Activated T-cell treated with anti-CD3 and anti-CD28 coated beads, Interleukin-2, amount 50 U/mL, for 72 hours (primary cell): Measurements from ENCODE around the gene IP6K2. TPM values are rescaled to one million over a fixed set of nuclear protein-coding genes. Genes with fewer than 3 reads are reported as not detected.

Experiments used
- ATAC-seq, 2 donors: fragments of 150-1000 bp; cut with Tn5 transposase; replicated peaks in 1 of 2; 2 replicates each; pipeline ENCODE4 v1.10.0; 2021; ENCODE audit warnings: moderate library complexity in 2 of 2, mild to moderate bottlenecking in 1 of 2
- DNase-seq, 2 donors: peaks; one replicate each; pipeline ENCODE4 v3.0.0; 2021 to 2022; ENCODE audit warnings: mixed read lengths in 1 of 2
- H3K27ac Mint-ChIP-seq: one replicate; pipeline ENCODE4 v1.8.0; 2022; ENCODE audit warnings: mild to moderate bottlenecking, moderate library complexity, mixed read lengths
- H3K27me3 Mint-ChIP-seq: one replicate; pipeline ENCODE4 v1.8.0; 2022; ENCODE audit warnings: low read depth, mixed read lengths
- H3K36me3 Mint-ChIP-seq, 2 donors: one replicate each; pipeline ENCODE4 v1.8.0; 2022; ENCODE audit warnings: mixed read lengths in 2 of 2, mild to moderate bottlenecking in 1 of 2; ENCODE audit not compliant: insufficient read depth in 2 of 2
- H3K4me1 Mint-ChIP-seq: one replicate; pipeline ENCODE4 v1.8.0; 2022; ENCODE audit warnings: low read depth, mixed read lengths
- H3K4me3 Mint-ChIP-seq, 2 donors: one replicate each; pipeline ENCODE4 v1.8.0; 2022; ENCODE audit warnings: mild to moderate bottlenecking in 2 of 2, mixed read lengths in 2 of 2, moderate library complexity in 2 of 2
- H3K9me3 Mint-ChIP-seq, 2 donors: one replicate each; pipeline ENCODE4 v1.8.0; 2022; ENCODE audit warnings: mixed read lengths in 2 of 2
- total RNA-seq, 2 donors: library from RNA; stranded (reverse); gene quantifications; one replicate each; pipeline ENCODE4 v1.2.3, GENCODE V29; 2022

The IP6K2 gene
- total RNA-seq, 2 donors from 2014 or later = 62.4 to 75.4 TPM

GRCh38 chr3:48662753-48663488, 54.1 kb downstream of the IP6K2 start, which contains the start of gene CELSR3:
CELSR3 (minus strand) TSS chr3:48662886; CDS start chr3:48662634, 252 bp downstream.
- peak; percentile 41 to 52 for ATAC-seq

DNA sequence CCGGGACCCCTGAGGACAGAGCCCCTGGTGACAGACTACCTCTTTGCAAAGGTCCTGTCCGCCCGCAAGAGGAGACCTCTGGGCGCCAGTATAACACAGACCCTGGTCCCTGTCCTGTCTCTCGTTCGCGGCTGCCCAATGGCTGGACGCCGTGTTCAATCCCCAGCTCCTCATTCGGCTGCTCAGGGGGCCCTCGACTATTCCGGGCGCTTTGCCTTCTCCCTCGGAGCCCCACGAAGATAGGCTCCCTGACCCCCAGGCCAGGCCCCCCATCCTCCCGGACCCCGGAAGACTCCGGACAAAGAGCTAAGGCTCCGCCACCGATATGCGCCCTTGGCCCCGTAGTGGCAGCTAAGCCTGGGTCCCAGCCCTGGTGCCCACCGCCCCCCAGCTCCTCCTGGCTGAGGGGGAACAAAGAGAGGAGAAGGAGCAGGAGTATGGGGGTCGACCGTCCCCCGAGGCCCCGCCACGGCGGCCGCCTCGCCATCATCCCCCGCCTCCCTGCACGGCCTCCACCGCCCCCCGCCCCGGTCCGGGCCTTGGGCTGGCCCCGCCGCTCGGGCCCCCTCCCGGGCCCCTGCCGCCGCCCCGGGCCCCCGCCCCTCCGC, 54.8 kb downstream of the IP6K2 start:
- no peak overlapping the region for H3K27ac Mint-ChIP-seq
- H3K4me1 Mint-ChIP-seq = peaks cover 21% of the 10 kb centered on the region
- peaks cover 2 to 8% of the 10 kb centered on the region in 2 donors for H3K36me3 Mint-ChIP-seq
- no peaks in the 10 kb centered on the region for H3K9me3 Mint-ChIP-seq
- H3K4me3 Mint-ChIP-seq = peak overlapping the region; percentile 75 to 99
- DNase-seq (peak in 1 of 2 donors; percentile 15), ATAC-seq (no peak)
- H3K27me3 Mint-ChIP-seq = peaks cover 31% of the 10 kb centered on the region

More at GRCh38 chr3:48662753-48663488, 54.1 kb downstream of the IP6K2 start, which contains the start of gene CELSR3:
- Mint-ChIP-seq H3K4me1 (peaks cover 20% of the 10 kb centered on the region), H3K4me3 (peak within 1 kb of the TSS; percentile 98 to 99), H3K27me3 (peaks cover 31% of the 10 kb centered on the region), H3K36me3 (peaks cover 2 to 8% of the 10 kb centered on the region in 2 donors), H3K27ac (peak within 1 kb of the TSS; percentile 89), H3K9me3 (no peaks in the 10 kb centered on the region)
- peak; percentile 84 to 88 for DNase-seq

DNA sequence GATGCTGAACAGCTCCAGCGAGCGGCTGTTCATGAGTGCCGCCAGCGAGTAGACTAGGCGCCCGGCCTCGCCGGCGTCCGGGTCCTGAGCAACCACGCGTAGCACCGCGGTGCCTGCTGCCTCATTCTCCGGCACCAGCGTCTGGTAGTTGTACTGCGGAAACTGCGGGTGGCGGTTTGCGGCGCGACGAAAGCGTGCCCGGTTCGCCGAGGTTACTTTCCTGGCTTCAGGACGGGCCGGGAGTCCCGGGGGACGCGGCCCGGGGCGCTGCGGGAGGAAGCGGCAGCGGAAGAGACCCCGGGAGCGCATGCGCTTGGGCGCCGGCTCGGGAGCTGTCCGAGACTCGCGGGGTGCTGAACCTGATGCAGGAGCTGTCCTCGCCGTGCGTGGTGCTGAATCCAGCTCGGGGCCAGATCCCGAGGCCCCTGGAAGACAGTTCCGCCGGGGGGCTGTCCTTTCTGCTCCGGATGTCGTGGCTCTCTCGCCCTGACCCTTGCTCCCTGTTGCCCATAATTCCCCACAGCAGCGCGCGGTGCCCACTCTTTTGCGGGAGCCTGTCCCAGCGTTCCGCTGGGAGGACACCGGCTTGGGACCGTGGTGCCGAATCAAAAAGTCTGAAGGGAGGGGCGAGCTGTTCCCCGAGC, 55.4 kb downstream of the IP6K2 start:
- Mint-ChIP-seq H3K4me3 (peak overlapping the region; percentile 73 to 75), H3K9me3 (no peaks in the 10 kb centered on the region), H3K4me1 (peaks cover 27% of the 10 kb centered on the region), H3K36me3 (peaks cover 2 to 8% of the 10 kb centered on the region in 2 donors), H3K27me3 (peaks cover 31% of the 10 kb centered on the region), H3K27ac (no peak overlapping the region)
- peak; percentile 77 to 84 for DNase-seq
- ATAC-seq = peak in 1 of 2 donors; percentile 5

- Mint-ChIP-seq H3K4me3 (peak overlapping the region; percentile 61 to 73), H3K4me1 (peaks cover 29% of the 10 kb centered on the region), H3K36me3 (peaks cover 2 to 8% of the 10 kb centered on the region in 2 donors), H3K9me3 (no peaks in the 10 kb centered on the region), H3K27ac (no peak overlapping the region), H3K27me3 (peaks cover 31% of the 10 kb centered on the region)
- no peak for DNase-seq
- no peak for ATAC-seq
Observed at GRCh38 chr3:48660800-48661400, 56.1 kb downstream of the IP6K2 start.

GRCh38 chr3:48656841-48657281, 60.2 kb downstream of the IP6K2 start:
- peak; percentile 5 to 13 for ATAC-seq
- Mint-ChIP-seq H3K4me3 (peak overlapping the region; percentile 87 to 91), H3K27ac (no peak overlapping the region), H3K36me3 (peaks cover 0 to 3% of the 10 kb centered on the region in 2 donors), H3K4me1 (peaks cover 14% of the 10 kb centered on the region), H3K27me3 (peaks cover 17% of the 10 kb centered on the region), H3K9me3 (no peaks in the 10 kb centered on the region)
- peak; percentile 43 to 48 for DNase-seq

GRCh38 chr3:48656061-48656840, 60.8 kb downstream of the IP6K2 start:
- H3K36me3 Mint-ChIP-seq = peaks cover 0 to 3% of the 10 kb centered on the region in 2 donors
- H3K4me1 Mint-ChIP-seq = peaks cover 14% of the 10 kb centered on the region
- ATAC-seq (peak; percentile 81), DNase-seq (peak; percentile 92)
- H3K27me3 Mint-ChIP-seq = peaks cover 11% of the 10 kb centered on the region
- H3K27ac Mint-ChIP-seq = peak overlapping the region; percentile 86
- peak overlapping the region; percentile 87 to 91 for H3K4me3 Mint-ChIP-seq
- no peaks in the 10 kb centered on the region for H3K9me3 Mint-ChIP-seq

GRCh38 chr3:48655606-48656005, 61.4 kb downstream of the IP6K2 start:
- Mint-ChIP-seq H3K27ac (peak overlapping the region; percentile 86), H3K4me3 (peak overlapping the region; percentile 87 to 91), H3K36me3 (peaks cover 0 to 3% of the 10 kb centered on the region in 2 donors), H3K4me1 (peaks cover 14% of the 10 kb centered on the region), H3K27me3 (peaks cover 8% of the 10 kb centered on the region), H3K9me3 (no peaks in the 10 kb centered on the region)
- peak; percentile 68 to 73 for DNase-seq
- peak; percentile 28 to 46 for ATAC-seq

DNA sequence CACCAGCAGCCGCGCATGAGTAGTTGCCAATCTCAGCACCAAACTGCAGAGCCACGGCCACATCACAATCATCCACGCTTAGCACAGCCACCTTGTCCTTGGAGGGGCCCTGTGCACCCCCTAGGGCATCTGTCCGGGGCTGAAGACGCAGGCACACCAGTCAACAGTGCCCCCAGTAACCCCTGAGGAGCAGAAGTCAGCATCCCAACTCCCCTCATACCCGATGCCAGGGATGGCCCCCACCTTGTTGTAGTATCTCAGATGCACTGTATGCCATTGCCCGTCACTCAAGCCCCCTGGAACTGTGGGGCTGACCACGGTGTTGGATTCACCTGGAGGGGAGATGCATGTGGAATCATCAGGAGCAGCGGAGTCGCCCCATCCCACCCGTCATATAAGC, 62.0 kb downstream of the IP6K2 start:
- H3K4me3 Mint-ChIP-seq = peak overlapping the region; percentile 87 to 91
- ATAC-seq = no peak
- H3K4me1 Mint-ChIP-seq = peaks cover 14% of the 10 kb centered on the region
- peaks cover 5% of the 10 kb centered on the region for H3K27me3 Mint-ChIP-seq
- H3K9me3 Mint-ChIP-seq = no peaks in the 10 kb centered on the region
- DNase-seq = no peak
- peaks cover 0 to 3% of the 10 kb centered on the region in 2 donors for H3K36me3 Mint-ChIP-seq
- peak overlapping the region; percentile 69 for H3K27ac Mint-ChIP-seq

- no peak overlapping the region for H3K27ac Mint-ChIP-seq
- ATAC-seq = no peak
Observed at GRCh38 chr3:48652923-48653715, 63.9 kb downstream of the IP6K2 start.

DNA sequence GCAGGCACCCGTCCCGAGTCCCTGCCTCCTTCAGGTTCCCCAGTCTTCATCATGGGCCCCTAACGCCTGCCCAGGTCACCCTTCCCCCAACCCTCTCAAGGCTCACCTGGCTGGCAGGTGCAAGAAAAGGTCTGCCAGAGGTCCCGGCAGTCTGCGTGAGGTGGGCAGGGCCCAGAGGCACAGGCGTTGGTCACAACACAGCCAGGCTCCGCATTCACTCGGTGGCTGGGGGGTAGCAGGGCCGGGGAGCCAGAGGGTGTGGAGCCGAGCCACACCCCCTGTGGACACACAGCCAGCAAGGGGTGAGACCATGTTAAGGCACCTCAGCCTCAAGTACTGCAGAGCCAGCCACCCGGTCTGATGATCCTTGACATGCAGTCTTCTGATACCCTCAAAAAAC, 65.2 kb downstream of the IP6K2 start:
- peaks cover 0 to 3% of the 10 kb centered on the region in 2 donors for H3K36me3 Mint-ChIP-seq
- no peak overlapping the region for H3K27ac Mint-ChIP-seq
- ATAC-seq (no peak), DNase-seq (no peak)
- H3K4me1 Mint-ChIP-seq = peaks cover 9% of the 10 kb centered on the region
- no peaks in the 10 kb centered on the region for H3K9me3 Mint-ChIP-seq
- H3K4me3 Mint-ChIP-seq = no peak overlapping the region
- no peaks in the 10 kb centered on the region for H3K27me3 Mint-ChIP-seq

More at GRCh38 chr3:48652923-48653715, 63.9 kb downstream of the IP6K2 start:
- Mint-ChIP-seq H3K4me3 (no peak overlapping the region), H3K4me1 (peaks cover 14% of the 10 kb centered on the region), H3K27me3 (no peaks in the 10 kb centered on the region), H3K36me3 (peaks cover 0 to 3% of the 10 kb centered on the region in 2 donors), H3K9me3 (no peaks in the 10 kb centered on the region)
- DNase-seq = no peak

- peaks cover 0 to 3% of the 10 kb centered on the region in 2 donors for H3K36me3 Mint-ChIP-seq
- no peaks in the 10 kb centered on the region for H3K9me3 Mint-ChIP-seq
- H3K4me3 Mint-ChIP-seq = peak overlapping the region in 1 of 2 donors; percentile 29
- no peaks in the 10 kb centered on the region for H3K27me3 Mint-ChIP-seq
- H3K4me1 Mint-ChIP-seq = peaks cover 5% of the 10 kb centered on the region
- no peak for ATAC-seq
- H3K27ac Mint-ChIP-seq = no peak overlapping the region
- no peak for DNase-seq
Observed at GRCh38 chr3:48650723-48651122, 66.3 kb downstream of the IP6K2 start.
